Suprapubic skin (tissue), 4 donors: Measurements from ENCODE around the gene MYO16. TPM values are rescaled to one million over a fixed set of nuclear protein-coding genes. Genes with fewer than 3 reads are reported as not detected.

Source experiments
- DNase-seq, 2 donors: peaks; one replicate each; pipeline ENCODE4 v3.0.0-alpha.2; 2019; ENCODE audit warnings: low spot score in 2 of 2
- H3K27ac ChIP-seq: fragments of 200-600 bp; sonication (generic); one replicate; pipeline ENCODE4 v1.5.1; 2019
- H3K27me3 ChIP-seq: fragments of 200-600 bp; sonication (generic); one replicate; pipeline ENCODE4 v1.5.1; 2019
- H3K36me3 ChIP-seq: fragments of 200-600 bp; sonication (generic); one replicate; pipeline ENCODE4 v1.5.1; 2019
- H3K4me1 ChIP-seq: fragments of 200-600 bp; sonication (generic); one replicate; pipeline ENCODE4 v1.5.1; 2019
- H3K4me3 ChIP-seq: fragments of 200-600 bp; sonication (generic); one replicate; pipeline ENCODE4 v1.5.1; 2019; ENCODE audit warnings: mild to moderate bottlenecking
- H3K9me3 ChIP-seq: fragments of 200-600 bp; sonication (generic); one replicate; pipeline ENCODE4 v1.5.1; 2019
- EP300 ChIP-seq: sonication (generic); formaldehyde crosslinking; IDR thresholded peaks from one replicate; pipeline ENCODE4 v1.6.1; 2017; ENCODE audit warnings: antibody characterized with exemption
- POLR2A ChIP-seq, 2 donors: fragments of 450-650 bp; IDR thresholded peaks; one replicate each; pipeline ENCODE4 v1.6.1; 2017; ENCODE audit warnings: antibody characterized with exemption in 2 of 2, mild to moderate bottlenecking in 2 of 2, moderate library complexity in 2 of 2
- POLR2AphosphoS5 ChIP-seq, 3 donors: sonication (generic); formaldehyde crosslinking; IDR thresholded peaks; one replicate each; pipeline ENCODE4 v1.6.1; 2017; ENCODE audit warnings: antibody characterized with exemption in 3 of 3
- WGBS: methylation state at CpG from one replicate; pipeline ENCODE4 v1.1.5; 2018; 5-methylcytosine and 5-hydroxymethylcytosine counted together
- total RNA-seq, 4 donors: library from RNA; depleted of rRNA; stranded (reverse); fragments of >200 nt; gene quantifications; one replicate each; pipeline ENCODE4 v1.1.0, GENCODE V29; 2016
- TF ChIP-seq, protein P1 (sequence below), 2 donors: fragments of 200-600 bp in 1 of 2; fragments of 450-650 bp in 1 of 2; sonication (generic) in 1 of 2; IDR thresholded peaks; one replicate each; pipeline ENCODE4 v1.5.1; 2016 to 2019; ENCODE audit warnings: antibody characterized with exemption in 2 of 2, mild to moderate bottlenecking in 1 of 2, moderate library complexity in 1 of 2

The MYO16 gene
- total RNA-seq, 4 donors from 2014 or later, result 0.08 to 0.98 (median 0.25) TPM

DNA sequence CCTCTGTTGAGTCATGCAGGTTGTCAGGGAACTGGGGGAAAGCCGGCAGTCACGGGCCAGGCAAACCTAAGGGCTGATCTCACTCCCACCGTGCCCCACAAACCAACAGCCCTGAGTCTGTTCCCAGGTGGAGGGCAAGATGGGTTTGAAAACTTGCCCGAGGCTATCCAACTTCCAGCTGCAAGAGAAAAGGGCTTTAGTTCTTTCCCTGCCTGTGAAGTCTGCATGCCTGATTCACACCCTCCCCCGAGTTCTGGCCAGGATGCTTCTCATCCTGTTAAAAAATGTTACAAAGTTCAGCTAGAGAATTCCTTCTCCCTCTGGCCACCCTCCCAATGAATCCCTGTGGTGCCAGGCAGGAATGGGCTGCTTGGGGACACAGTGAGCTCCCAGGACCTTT, 33.1 kb downstream of the MYO16 start:
- no peaks in the 10 kb centered on the region for H3K4me1 ChIP-seq
- H3K4me3 ChIP-seq, result no peak overlapping the region
- TF ChIP-seq, protein P1, sequence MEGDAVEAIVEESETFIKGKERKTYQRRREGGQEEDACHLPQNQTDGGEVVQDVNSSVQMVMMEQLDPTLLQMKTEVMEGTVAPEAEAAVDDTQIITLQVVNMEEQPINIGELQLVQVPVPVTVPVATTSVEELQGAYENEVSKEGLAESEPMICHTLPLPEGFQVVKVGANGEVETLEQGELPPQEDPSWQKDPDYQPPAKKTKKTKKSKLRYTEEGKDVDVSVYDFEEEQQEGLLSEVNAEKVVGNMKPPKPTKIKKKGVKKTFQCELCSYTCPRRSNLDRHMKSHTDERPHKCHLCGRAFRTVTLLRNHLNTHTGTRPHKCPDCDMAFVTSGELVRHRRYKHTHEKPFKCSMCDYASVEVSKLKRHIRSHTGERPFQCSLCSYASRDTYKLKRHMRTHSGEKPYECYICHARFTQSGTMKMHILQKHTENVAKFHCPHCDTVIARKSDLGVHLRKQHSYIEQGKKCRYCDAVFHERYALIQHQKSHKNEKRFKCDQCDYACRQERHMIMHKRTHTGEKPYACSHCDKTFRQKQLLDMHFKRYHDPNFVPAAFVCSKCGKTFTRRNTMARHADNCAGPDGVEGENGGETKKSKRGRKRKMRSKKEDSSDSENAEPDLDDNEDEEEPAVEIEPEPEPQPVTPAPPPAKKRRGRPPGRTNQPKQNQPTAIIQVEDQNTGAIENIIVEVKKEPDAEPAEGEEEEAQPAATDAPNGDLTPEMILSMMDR (IDR thresholded peaks at IDR 0.05), result no peak
- TF ChIP-seq POLR2AphosphoS5 (IDR thresholded peaks at IDR 0.05) (no peak), EP300 (no peak), POLR2A (IDR thresholded peaks at IDR 0.05) (no peak)
- H3K27ac ChIP-seq, result no peak overlapping the region
- H3K36me3 ChIP-seq, result no peaks in the 10 kb centered on the region
- H3K27me3 ChIP-seq, result no peaks in the 10 kb centered on the region
- WGBS, result 57% methylated on average over 5 of the region's 5 CpGs
- H3K9me3 ChIP-seq, result no peaks in the 10 kb centered on the region
- DNase-seq, result no peak

DNA sequence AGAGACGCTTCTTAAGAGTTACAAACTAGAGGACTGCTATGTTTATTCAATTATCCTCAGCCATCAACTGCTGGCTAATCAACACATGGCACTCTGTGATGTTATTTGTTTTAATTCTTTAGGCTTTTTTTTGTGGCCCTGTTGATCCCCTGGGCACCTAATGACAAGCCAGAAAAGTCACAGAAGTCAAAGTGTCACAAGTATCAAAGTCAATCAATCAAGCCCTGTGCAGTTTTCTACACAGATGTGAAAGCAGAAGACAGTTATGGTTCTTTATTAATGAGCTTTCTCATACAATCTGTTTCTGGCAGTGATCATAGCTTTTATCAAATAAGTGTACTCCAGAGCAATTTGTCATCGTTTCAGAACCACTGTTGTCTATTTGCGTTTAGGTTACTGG, 34.3 kb downstream of the MYO16 start:
- no peak for DNase-seq
- Histone ChIP-seq H3K27me3 (no peaks in the 10 kb centered on the region), H3K27ac (no peak overlapping the region), H3K4me3 (no peak overlapping the region), H3K36me3 (no peaks in the 10 kb centered on the region), H3K4me1 (no peaks in the 10 kb centered on the region), H3K9me3 (peaks cover 6% of the 10 kb centered on the region)
- TF ChIP-seq POLR2A (IDR thresholded peaks at IDR 0.05), result no peak
- no peak for TF ChIP-seq EP300
- no peak for TF ChIP-seq POLR2AphosphoS5 (IDR thresholded peaks at IDR 0.05)
- TF ChIP-seq, protein P1 (IDR thresholded peaks at IDR 0.05), result no peak
- 58% methylated on average over 3 of the region's 3 CpGs for WGBS

DNA sequence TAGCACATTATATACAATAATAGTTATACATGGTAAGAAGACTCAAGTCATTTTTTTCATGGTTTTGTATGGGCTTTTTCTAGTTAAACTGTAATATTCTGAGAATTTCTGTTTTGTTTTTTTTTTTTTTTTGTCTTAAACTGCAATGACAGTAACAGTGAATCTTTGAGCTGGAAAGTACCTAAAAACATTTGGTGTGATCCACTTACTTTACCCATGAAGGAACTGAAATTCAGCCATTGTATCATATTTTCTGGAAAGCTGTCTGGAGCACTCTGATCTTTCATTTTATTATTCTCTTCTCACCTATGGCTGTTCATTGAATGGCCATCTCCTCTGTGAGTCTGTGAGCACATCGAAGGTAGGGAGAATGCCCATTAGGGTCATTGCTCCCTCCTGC, 37.8 kb downstream of the MYO16 start:
- TF ChIP-seq EP300, result no peak
- TF ChIP-seq, protein P1 (IDR thresholded peaks at IDR 0.05), result no peak
- TF ChIP-seq POLR2A (IDR thresholded peaks at IDR 0.05), result no peak
- TF ChIP-seq POLR2AphosphoS5 (IDR thresholded peaks at IDR 0.05), result no peak
- Histone ChIP-seq H3K27ac (no peak overlapping the region), H3K4me3 (no peak overlapping the region), H3K36me3 (no peaks in the 10 kb centered on the region), H3K9me3 (peaks cover 6% of the 10 kb centered on the region), H3K27me3 (no peaks in the 10 kb centered on the region), H3K4me1 (no peaks in the 10 kb centered on the region)
- WGBS, result 86% methylated on average over 1 of the region's 1 CpG
- no peak for DNase-seq

DNA sequence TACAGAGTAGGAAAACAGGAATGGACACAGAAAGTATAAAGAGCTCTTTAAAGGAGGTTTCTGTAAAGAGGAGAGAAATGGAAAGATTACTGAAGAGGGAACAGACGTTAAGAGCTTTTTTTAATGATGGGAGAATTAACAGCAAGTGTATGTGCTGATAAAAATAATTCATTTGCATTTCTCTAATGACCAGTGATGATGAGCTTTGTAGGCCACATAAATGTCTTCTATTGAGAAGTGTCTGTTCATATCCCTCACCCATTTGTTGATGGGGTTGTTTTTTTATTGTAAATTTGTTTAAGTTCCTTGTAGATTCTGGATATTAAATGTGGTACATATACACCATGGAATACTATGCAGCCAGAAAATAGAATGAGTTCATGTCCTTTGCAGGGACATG, 40.0 kb downstream of the MYO16 start:
- no peak for DNase-seq
- no peaks in the 10 kb centered on the region for H3K4me1 ChIP-seq
- 59% methylated on average over 1 of the region's 1 CpG for WGBS
- no peak for TF ChIP-seq EP300
- TF ChIP-seq POLR2A (IDR thresholded peaks at IDR 0.05), result no peak
- no peak for TF ChIP-seq POLR2AphosphoS5 (IDR thresholded peaks at IDR 0.05)
- TF ChIP-seq, protein P1 (IDR thresholded peaks at IDR 0.05), result no peak
- no peak overlapping the region for H3K4me3 ChIP-seq
- no peaks in the 10 kb centered on the region for H3K36me3 ChIP-seq
- no peaks in the 10 kb centered on the region for H3K27me3 ChIP-seq
- H3K9me3 ChIP-seq, result peaks cover 6% of the 10 kb centered on the region
- no peak overlapping the region for H3K27ac ChIP-seq

DNA sequence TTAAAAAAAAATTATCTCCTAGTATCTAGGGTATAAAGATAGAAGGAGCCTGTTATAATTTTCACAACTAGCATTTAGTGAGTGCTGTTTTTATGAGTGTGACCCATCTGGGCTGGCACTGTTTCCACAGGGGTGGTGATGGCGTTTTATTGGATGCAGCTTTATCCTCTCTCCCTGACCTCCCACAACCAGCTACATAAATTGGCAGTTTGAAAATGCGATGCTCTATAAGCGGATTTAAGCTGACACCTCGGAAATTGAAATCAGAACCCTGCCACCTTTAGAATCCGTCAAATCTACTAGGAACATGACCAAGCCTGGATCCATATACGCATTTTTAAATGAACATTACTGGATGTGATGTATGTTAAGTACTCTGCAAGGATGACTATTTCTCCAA, 44.9 kb downstream of the MYO16 start:
- H3K4me3 ChIP-seq, result no peak overlapping the region
- no peak for TF ChIP-seq POLR2A (IDR thresholded peaks at IDR 0.05)
- no peak for TF ChIP-seq POLR2AphosphoS5 (IDR thresholded peaks at IDR 0.05)
- TF ChIP-seq EP300, result no peak
- TF ChIP-seq, protein P1 (IDR thresholded peaks at IDR 0.05), result no peak

More for the DNA sequence above, 44.9 kb downstream of the MYO16 start:
- no peaks in the 10 kb centered on the region for H3K27me3 ChIP-seq
- WGBS, result 87% methylated on average over 6 of the region's 6 CpGs
- no peaks in the 10 kb centered on the region for H3K9me3 ChIP-seq
- H3K4me1 ChIP-seq, result no peaks in the 10 kb centered on the region
- H3K27ac ChIP-seq, result no peak overlapping the region
- no peaks in the 10 kb centered on the region for H3K36me3 ChIP-seq
- DNase-seq, result no peak
